Coronary artery (tissue), 2 donors: Measurements from ENCODE around the gene SEPTIN2.
"Not testable (repeated sequence)": the region's sequence is repeated elsewhere in the genome, so short reads cannot be mapped to it uniquely, and the experiment has no call there.

ENCODE experiments used
- DNase-seq: peaks from one replicate; pipeline ENCODE4 v3.0.0-alpha.2; 2017; ENCODE audit warnings: low spot score
- H3K27ac ChIP-seq, 2 donors: fragments of 200-600 bp; sonication (generic); one replicate each; pipeline ENCODE4 v1.5.1; 2016 to 2019
- H3K4me3 ChIP-seq: fragments of 200-600 bp; sonication (generic); 2 replicates; pipeline ENCODE4 v1.5.1; 2016; ENCODE audit warnings: mild to moderate bottlenecking, moderate library complexity
- CTCF ChIP-seq: fragments of 200-600 bp; sonication (generic); IDR thresholded peaks from one replicate; pipeline ENCODE4 v1.5.1; 2019; ENCODE audit warnings: antibody characterized with exemption

SEPTIN2 gene

GRCh38 chr2:241386519-241386918 lies 70.8 kb downstream of the SEPTIN2 start:
- no peak for DNase-seq
- Histone ChIP-seq H3K4me3 (no peak overlapping the region), H3K27ac (no peak overlapping the region)
- no peak for TF ChIP-seq CTCF

- DNase-seq, result no peak
- no peak overlapping the region for H3K4me3 ChIP-seq
Measured at GRCh38 chr2:241389697-241390096, 74.0 kb downstream of the SEPTIN2 start.

GRCh38 chr2:241390301-241391206 lies 74.8 kb downstream of the SEPTIN2 start:
- Histone ChIP-seq H3K27ac (no peak overlapping the region), H3K4me3 (no peak overlapping the region)
- no peak for TF ChIP-seq CTCF
- DNase-seq, result no peak

More at GRCh38 chr2:241389697-241390096, 74.0 kb downstream of the SEPTIN2 start:
- TF ChIP-seq CTCF, result no peak
- H3K27ac ChIP-seq, result no peak overlapping the region

- no peak for TF ChIP-seq CTCF
- Histone ChIP-seq H3K27ac (no peak overlapping the region), H3K4me3 (no peak overlapping the region)
- no peak for DNase-seq
Measured at GRCh38 chr2:241391892-241392665, 76.4 kb downstream of the SEPTIN2 start.

- not testable (repeated sequence) for H3K4me3 ChIP-seq, H3K27ac ChIP-seq, DNase-seq
Measured at GRCh38 chr2:241392753-241393152, 77.0 kb downstream of the SEPTIN2 start.

GRCh38 chr2:241393524-241394196 lies 77.9 kb downstream of the SEPTIN2 start:
- no peak for DNase-seq
- no peak for TF ChIP-seq CTCF
- no peak overlapping the region for H3K27ac ChIP-seq
- no peak overlapping the region for H3K4me3 ChIP-seq

GRCh38 chr2:241396809-241397208 lies 81.1 kb downstream of the SEPTIN2 start:
- not testable (repeated sequence) for H3K27ac ChIP-seq, DNase-seq, H3K4me3 ChIP-seq
